HEK293 (cell line): ENCODE results near the gene ACP7.

ENCODE experiments used
- CTCF ChIP-seq: fragments of 450-650 bp; formaldehyde crosslinking; IDR thresholded peaks from 2 replicates; pipeline ENCODE4 v1.5.1; 2016; ENCODE audit warnings: missing biosample characterization, missing genetic modification characterization
- SCRT1 ChIP-seq: fragments of 450-650 bp; formaldehyde crosslinking; IDR thresholded peaks from 2 replicates; pipeline ENCODE4 v1.5.1; 2016; ENCODE audit warnings: missing biosample characterization, missing genetic modification characterization, borderline replicate concordance
- TCF7L2 ChIP-seq: IDR thresholded peaks from 2 replicates; pipeline ENCODE4 v1.6.1; 2011; ENCODE audit warnings: low read depth, mild to moderate bottlenecking, inconsistent platforms, low read length, moderate library complexity, borderline replicate concordance
- ZNF302 ChIP-seq: fragments of 450-650 bp; formaldehyde crosslinking; IDR thresholded peaks from 2 replicates; pipeline ENCODE4 v1.5.1; 2016; ENCODE audit warnings: missing biosample characterization, missing genetic modification characterization, low read depth
- ZNF501 ChIP-seq: fragments of 450-650 bp; formaldehyde crosslinking; IDR thresholded peaks from 2 replicates; pipeline ENCODE4 v1.5.1; 2016; ENCODE audit warnings: missing biosample characterization, missing genetic modification characterization
- ZNF571 ChIP-seq: fragments of 450-650 bp; formaldehyde crosslinking; IDR thresholded peaks from 2 replicates; pipeline ENCODE4 v1.5.0; 2017; ENCODE audit warnings: missing biosample characterization, missing genetic modification characterization
- ZNF670 ChIP-seq: fragments of 450-650 bp; formaldehyde crosslinking; IDR thresholded peaks from 2 replicates; pipeline ENCODE4 v1.5.1; 2016; ENCODE audit warnings: missing biosample characterization, missing genetic modification characterization, low read depth
- ZNF707 ChIP-seq: fragments of 450-650 bp; formaldehyde crosslinking; IDR thresholded peaks from 2 replicates; pipeline ENCODE4 v1.5.1; 2016; ENCODE audit warnings: missing biosample characterization, missing genetic modification characterization
- TF ChIP-seq, protein P1 (sequence below): fragments of 450-650 bp; formaldehyde crosslinking; IDR thresholded peaks from 2 replicates; pipeline ENCODE4 v1.5.1; 2016; ENCODE audit warnings: missing biosample characterization, missing genetic modification characterization

DNA sequence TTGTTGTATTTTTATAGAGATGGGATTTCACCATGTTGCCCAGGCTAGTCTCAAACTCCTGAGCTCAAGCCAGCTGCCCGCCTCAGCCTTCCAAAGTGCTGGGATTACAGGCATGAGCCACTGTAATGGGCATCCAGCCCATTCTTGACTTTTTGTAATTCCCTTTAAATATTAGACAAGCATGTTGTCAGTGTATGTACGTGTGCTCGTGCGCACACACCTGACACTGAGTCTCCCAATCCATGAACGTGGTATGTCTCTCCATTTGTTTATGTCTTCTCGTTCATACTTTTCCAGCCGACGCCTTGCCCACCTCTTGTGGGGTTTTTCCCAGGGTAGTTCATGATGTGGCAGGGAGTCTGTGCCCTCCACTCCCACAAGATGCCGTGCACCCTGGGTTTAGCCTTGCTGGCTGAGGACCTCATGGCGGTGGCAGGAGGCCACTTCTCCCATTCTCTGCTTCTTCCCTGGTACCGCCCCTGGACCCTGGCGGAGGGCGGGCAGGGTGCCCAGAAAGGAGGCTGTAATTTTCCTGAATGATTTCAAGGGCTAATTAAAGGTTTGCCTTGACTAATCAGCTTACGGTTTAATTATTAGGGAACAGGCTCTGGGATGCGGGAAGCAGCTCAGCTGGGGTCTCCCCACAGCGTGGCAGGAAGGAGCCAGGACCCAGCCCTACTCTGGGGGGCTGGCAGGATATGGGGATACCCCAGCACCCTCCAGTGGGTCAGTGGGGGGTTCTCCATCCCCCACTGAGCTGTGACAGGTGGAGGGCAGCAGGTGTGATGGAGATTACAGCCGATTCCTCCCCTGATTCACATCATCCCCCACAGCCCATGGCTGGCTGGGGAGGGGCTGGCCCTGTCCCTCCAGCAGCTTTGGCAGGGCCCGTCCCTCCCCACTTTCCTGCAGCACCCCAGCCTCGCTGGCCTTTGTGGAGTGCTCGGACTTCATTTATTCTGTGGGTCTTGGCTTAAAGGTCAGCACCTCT, 54.3 kb downstream of the ACP7 start:
- TF ChIP-seq ZNF501 (no peak), ZNF571 (tag by site-specific recombination) (no peak), ZNF670 (tag by site-specific recombination) (no peak), CTCF (tag by site-specific recombination) (no peak), ZNF707 (tag by site-specific recombination) (no peak), SCRT1 (no peak), ZNF302 (no peak), TCF7L2 (no peak)
- TF ChIP-seq, protein P1, sequence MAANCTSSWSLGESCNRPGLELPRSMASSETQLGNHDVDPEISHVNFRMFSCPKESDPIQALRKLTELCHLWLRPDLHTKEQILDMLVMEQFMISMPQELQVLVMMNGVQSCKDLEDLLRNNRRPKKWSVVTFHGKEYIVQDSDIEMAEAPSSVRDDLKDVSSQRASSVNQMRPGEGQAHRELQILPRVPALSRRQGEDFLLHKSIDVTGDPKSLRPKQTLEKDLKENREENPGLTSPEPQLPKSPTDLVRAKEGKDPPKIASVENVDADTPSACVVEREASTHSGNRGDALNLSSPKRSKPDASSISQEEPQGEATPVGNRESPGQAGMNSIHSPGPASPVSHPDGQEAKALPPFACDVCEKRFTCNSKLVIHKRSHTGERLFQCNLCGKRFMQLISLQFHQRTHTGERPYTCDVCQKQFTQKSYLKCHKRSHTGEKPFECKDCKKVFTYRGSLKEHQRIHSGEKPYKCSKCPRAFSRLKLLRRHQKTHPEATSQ (tag by site-specific recombination), result no peak
